Bronchial epithelial cell (primary cell): ENCODE data around the gene DGKK. TPM values are rescaled to one million over a fixed set of nuclear protein-coding genes. Genes with fewer than 3 reads are reported as not detected.

ENCODE experiments used
- DNase-seq: peaks from one replicate; pipeline ENCODE4 v3.0.0-alpha.2; 2010; ENCODE audit warnings: low read depth
- FAIRE-seq: peaks from 2 replicates; lab custom pipeline; 2011; peaks lifted over from hg19 to GRCh38; lab: Jason Lieb, UNC
- H3K27me3 ChIP-seq: 2 replicates; pipeline ENCODE4 v1.5.1; 2011; ENCODE audit warnings: low read length; ENCODE audit not compliant: control insufficient read depth, insufficient read depth
- H3K36me3 ChIP-seq: 2 replicates; pipeline ENCODE4 v1.5.1; 2011; ENCODE audit warnings: low read length; ENCODE audit not compliant: control insufficient read depth, insufficient read depth
- H3K4me3 ChIP-seq: 2 replicates; pipeline ENCODE4 v1.5.1; 2011; ENCODE audit warnings: mild to moderate bottlenecking, low read depth, low read length, control low read depth
- total RNA-seq: library from RNA; depleted of rRNA; stranded (reverse); fragments of >200 nt; gene quantifications from 2 replicates; pipeline ENCODE4 v1.2.1, GENCODE V29; 2014
- TF ChIP-seq, protein P1 (sequence below): IDR thresholded peaks from 2 replicates; pipeline ENCODE4 v1.5.1; 2011; ENCODE audit warnings: mild to moderate bottlenecking, moderate library complexity, low read length, control low read depth, inconsistent platforms; ENCODE audit not compliant: insufficient read depth, severe bottlenecking

DGKK gene
- total RNA-seq, 1 donor from 2014 or later: not detected

DNA sequence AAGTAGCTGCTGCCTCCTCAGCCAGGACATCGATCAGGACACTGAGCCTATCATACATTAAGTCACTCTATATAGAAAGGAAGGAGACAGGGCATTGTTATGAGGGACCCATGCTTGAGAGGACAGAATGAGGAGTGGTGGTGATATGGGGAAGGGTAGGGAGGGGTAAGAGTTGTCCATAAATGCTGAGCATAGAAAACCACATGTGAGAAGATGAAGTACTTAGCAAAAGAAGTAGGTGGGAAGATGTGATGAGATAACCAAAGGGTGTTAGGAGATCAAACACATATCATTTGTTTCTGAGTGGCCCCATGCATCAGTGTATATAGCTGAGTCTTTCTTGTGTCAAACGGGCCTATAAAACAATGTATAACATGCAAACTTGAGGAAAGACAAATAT is 84.1 kb downstream of the DGKK start:
- H3K27me3 ChIP-seq: no peaks in the 10 kb centered on the region
- H3K4me3 ChIP-seq: no peak overlapping the region
- no peak for DNase-seq
- TF ChIP-seq, protein P1, sequence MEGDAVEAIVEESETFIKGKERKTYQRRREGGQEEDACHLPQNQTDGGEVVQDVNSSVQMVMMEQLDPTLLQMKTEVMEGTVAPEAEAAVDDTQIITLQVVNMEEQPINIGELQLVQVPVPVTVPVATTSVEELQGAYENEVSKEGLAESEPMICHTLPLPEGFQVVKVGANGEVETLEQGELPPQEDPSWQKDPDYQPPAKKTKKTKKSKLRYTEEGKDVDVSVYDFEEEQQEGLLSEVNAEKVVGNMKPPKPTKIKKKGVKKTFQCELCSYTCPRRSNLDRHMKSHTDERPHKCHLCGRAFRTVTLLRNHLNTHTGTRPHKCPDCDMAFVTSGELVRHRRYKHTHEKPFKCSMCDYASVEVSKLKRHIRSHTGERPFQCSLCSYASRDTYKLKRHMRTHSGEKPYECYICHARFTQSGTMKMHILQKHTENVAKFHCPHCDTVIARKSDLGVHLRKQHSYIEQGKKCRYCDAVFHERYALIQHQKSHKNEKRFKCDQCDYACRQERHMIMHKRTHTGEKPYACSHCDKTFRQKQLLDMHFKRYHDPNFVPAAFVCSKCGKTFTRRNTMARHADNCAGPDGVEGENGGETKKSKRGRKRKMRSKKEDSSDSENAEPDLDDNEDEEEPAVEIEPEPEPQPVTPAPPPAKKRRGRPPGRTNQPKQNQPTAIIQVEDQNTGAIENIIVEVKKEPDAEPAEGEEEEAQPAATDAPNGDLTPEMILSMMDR: no peak
- no peaks in the 10 kb centered on the region for H3K36me3 ChIP-seq
- FAIRE-seq: no peak

DNA sequence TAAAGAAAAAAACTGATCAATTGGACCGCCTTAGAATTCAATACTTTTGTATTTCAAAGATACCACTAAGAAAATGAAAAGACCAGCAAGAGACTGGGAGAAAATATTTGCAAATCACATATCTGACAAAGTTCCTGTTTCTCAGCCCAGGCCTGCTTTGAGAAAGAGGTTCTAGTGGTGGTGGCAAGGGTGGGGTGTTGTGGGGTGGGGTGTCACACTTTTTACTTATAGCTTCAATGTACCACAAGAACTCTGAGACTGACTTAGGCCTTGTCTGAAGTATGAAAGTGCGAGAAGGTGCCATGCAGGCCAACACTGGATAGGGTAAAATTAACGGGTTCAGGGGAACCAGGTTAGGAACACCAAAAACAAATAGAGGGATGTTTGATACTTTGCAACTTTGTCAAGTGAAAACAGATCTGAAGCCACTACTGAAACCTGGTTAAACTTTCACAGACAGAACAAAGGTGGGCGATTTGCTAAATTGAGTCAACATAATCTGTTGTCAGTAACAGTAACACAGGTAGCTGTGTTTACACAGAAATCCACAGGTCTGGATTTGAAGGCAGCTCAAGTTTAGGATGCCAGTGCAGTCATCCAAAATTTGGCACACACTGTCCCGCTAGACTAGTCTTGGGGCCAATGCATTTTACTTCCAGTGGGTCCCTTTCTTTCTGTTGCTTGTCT is 88.8 kb downstream of the DGKK start:
- no peak overlapping the region for H3K4me3 ChIP-seq
- no peak for FAIRE-seq

DNA sequence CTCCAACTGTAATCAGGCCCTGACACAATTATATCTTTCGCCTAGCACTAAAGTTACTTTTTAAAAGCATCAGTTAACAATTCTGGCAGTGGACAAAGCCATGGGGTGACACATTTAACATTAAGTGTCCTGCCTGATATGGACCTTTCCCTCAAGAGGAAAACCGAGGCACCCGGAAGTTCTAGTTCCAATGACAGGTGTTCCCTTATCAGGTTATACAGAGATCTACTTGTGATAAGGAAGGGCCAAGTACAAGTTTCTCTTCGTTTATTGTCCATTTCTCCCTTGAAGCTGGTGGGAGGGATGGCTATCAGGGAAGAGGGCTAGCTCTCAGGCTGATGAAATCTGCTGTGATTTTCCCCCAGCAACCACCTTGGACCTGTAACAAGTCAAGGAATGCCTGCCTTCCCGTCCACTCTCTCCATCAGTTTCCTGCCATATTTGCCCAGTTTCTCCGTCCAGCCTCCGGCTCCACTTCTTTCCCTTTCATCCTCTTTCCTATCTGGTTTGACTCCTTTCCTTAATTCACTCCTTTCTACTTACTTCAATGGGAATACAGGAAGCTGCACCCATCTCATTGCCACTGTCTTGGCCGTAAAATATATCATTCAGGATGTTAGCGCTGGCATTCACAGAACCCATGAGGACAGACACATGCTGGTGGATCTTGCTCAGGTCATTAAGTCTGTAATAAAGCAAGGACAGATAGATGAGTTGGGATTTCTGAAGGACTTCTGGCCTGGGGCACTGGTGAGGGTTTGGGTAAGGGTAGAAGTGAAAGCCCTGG is 95.0 kb downstream of the DGKK start:
- no peak overlapping the region for H3K4me3 ChIP-seq
- TF ChIP-seq, protein P1: no peak
- H3K36me3 ChIP-seq: no peaks in the 10 kb centered on the region
- DNase-seq (no peak), FAIRE-seq (no peak)
- no peaks in the 10 kb centered on the region for H3K27me3 ChIP-seq

More for the DNA sequence above, 88.8 kb downstream of the DGKK start:
- TF ChIP-seq, protein P1: no peak
- DNase-seq: no peak
- Histone ChIP-seq H3K36me3 (no peaks in the 10 kb centered on the region), H3K27me3 (no peaks in the 10 kb centered on the region)

DNA sequence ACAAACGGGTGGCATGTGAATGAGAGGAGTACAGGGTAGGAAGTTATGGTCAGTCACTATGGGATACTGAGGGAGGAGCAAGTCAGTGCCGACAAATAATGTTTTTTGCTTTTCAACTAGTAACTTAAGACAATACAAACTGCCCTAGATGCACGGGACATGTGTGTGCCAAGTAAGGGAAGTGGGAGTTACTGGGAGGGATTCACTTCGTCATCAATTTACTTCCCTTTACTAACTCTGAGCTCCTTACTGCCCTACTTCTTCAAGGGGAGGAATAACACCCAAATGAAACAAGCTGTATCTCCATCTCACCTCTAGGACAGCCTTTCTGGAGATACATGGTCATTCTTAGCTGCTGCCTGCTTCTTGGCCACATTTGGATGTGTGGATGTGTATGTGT is 97.7 kb downstream of the DGKK start:
- TF ChIP-seq, protein P1: no peak
- DNase-seq (no peak), FAIRE-seq (no peak)
- H3K4me3 ChIP-seq: no peak overlapping the region
- no peaks in the 10 kb centered on the region for H3K27me3 ChIP-seq
- H3K36me3 ChIP-seq: no peaks in the 10 kb centered on the region

DNA sequence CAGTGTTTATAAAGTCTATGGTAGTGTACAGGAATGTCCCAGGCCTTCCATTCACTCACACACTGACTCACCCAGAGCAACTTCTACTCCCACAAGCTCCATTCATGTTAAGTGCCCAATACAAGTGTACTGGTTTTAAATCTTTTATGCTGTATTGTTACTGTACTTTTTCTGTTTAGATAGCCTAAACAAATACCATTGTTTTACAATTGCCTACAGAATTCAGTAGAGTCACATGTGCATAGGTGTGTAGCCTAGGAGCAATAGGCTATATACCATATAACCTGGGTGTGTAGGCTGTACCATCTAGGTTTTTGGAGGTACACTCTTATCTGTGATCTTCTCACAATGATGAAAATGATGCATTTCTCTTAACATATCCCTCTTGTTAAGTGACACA is 126.7 kb downstream of the DGKK start:
- TF ChIP-seq, protein P1: no peak
- DNase-seq: no peak
- Histone ChIP-seq H3K36me3 (no peaks in the 10 kb centered on the region), H3K4me3 (no peak overlapping the region), H3K27me3 (no peaks in the 10 kb centered on the region)
- no peak for FAIRE-seq
